KMS-11 (cell line): Measurements from ENCODE around the gene SMPDL3A.

Experiments used
- H2AFZ ChIP-seq: fragments of 200-600 bp; sonication (generic); 2 replicates; pipeline ENCODE4 v1.6.1; 2016; ENCODE audit warnings: antibody characterized with exemption, mixed run types, low read depth
- H3K27ac ChIP-seq: fragments of 200-600 bp; sonication (generic); 2 replicates; pipeline ENCODE4 v1.6.1; 2016; ENCODE audit warnings: mild to moderate bottlenecking, mixed run types
- H3K27me3 ChIP-seq: fragments of 200-600 bp; sonication (generic); 2 replicates; pipeline ENCODE4 v1.6.1; 2017; ENCODE audit warnings: mild to moderate bottlenecking, low read depth, mixed run types, moderate library complexity; ENCODE audit not compliant: insufficient read depth
- H3K36me3 ChIP-seq: fragments of 200-600 bp; sonication (generic); 2 replicates; pipeline ENCODE4 v1.6.1; 2017; ENCODE audit warnings: mild to moderate bottlenecking, mixed run types; ENCODE audit not compliant: insufficient read depth
- H3K4me1 ChIP-seq: fragments of 200-600 bp; sonication (generic); 2 replicates; pipeline ENCODE4 v1.6.1; 2016; ENCODE audit warnings: mild to moderate bottlenecking, low read depth, mixed run types; ENCODE audit not compliant: poor library complexity, severe bottlenecking
- H3K4me2 ChIP-seq: fragments of 200-600 bp; sonication (generic); 2 replicates; pipeline ENCODE4 v1.7.0; 2016; ENCODE audit warnings: mild to moderate bottlenecking, mixed run types
- H3K4me3 ChIP-seq: fragments of 200-600 bp; sonication (generic); IDR thresholded peaks from 2 replicates; pipeline ENCODE4 v1.6.1; 2017; ENCODE audit warnings: low read depth, low read length, mixed read lengths; ENCODE audit not compliant: insufficient read depth
- H3K79me2 ChIP-seq: fragments of 200-600 bp; sonication (generic); 2 replicates; pipeline ENCODE4 v1.6.1; 2016; ENCODE audit warnings: low read depth, mixed run types; ENCODE audit not compliant: insufficient read depth
- H3K9ac ChIP-seq: fragments of 200-600 bp; sonication (generic); 2 replicates; pipeline ENCODE4 v1.6.1; 2016; ENCODE audit warnings: mild to moderate bottlenecking, mixed run types
- H4K20me1 ChIP-seq: fragments of 200-600 bp; sonication (generic); 2 replicates; pipeline ENCODE4 v1.6.1; 2016; ENCODE audit warnings: mild to moderate bottlenecking, mixed run types; ENCODE audit not compliant: insufficient read depth
- CTCF ChIP-seq: fragments of 200-600 bp; sonication (generic); conservative IDR thresholded peaks from 2 replicates; pipeline ENCODE4 v1.6.1; 2017; ENCODE audit warnings: low read depth, mild to moderate bottlenecking, antibody characterized with exemption, low read length, moderate library complexity, mixed read lengths

Gene SMPDL3A

GRCh38 chr6:122832459-122832858, 43.4 kb downstream of the SMPDL3A start:
- H3K9ac ChIP-seq, result no peak overlapping the region
- H4K20me1 ChIP-seq, result no peaks in the 10 kb centered on the region
- H3K36me3 ChIP-seq, result no peaks in the 10 kb centered on the region
- no peaks in the 10 kb centered on the region for H3K27me3 ChIP-seq
- no peak overlapping the region for H3K4me3 ChIP-seq
- no peak overlapping the region for H3K4me2 ChIP-seq
- H3K79me2 ChIP-seq, result no peaks in the 10 kb centered on the region
- no peak overlapping the region for H2AFZ ChIP-seq
- TF ChIP-seq CTCF, result no peak
- H3K4me1 ChIP-seq, result no peaks in the 10 kb centered on the region
- H3K27ac ChIP-seq, result no peak overlapping the region

- H4K20me1 ChIP-seq, result no peaks in the 10 kb centered on the region
Measured at GRCh38 chr6:122833021-122833491, 44.0 kb downstream of the SMPDL3A start.

GRCh38 chr6:122838060-122838780, 49.2 kb downstream of the SMPDL3A start:
- Histone ChIP-seq H3K4me1 (no peaks in the 10 kb centered on the region), H3K27me3 (no peaks in the 10 kb centered on the region), H3K4me3 (no peak overlapping the region), H3K36me3 (no peaks in the 10 kb centered on the region), H4K20me1 (no peaks in the 10 kb centered on the region), H2AFZ (no peak overlapping the region), H3K4me2 (no peak overlapping the region), H3K9ac (no peak overlapping the region), H3K79me2 (no peaks in the 10 kb centered on the region), H3K27ac (no peak overlapping the region)
- TF ChIP-seq CTCF, result no peak; the same call in 1 of the 2 replicates

More at GRCh38 chr6:122833021-122833491, 44.0 kb downstream of the SMPDL3A start:
- H3K4me1 ChIP-seq, result no peaks in the 10 kb centered on the region
- no peaks in the 10 kb centered on the region for H3K79me2 ChIP-seq
- H3K4me2 ChIP-seq, result no peak overlapping the region
- H3K27ac ChIP-seq, result no peak overlapping the region
- no peak overlapping the region for H2AFZ ChIP-seq
- H3K4me3 ChIP-seq, result no peak overlapping the region
- H3K36me3 ChIP-seq, result no peaks in the 10 kb centered on the region
- TF ChIP-seq CTCF, result no peak
- no peak overlapping the region for H3K9ac ChIP-seq
- no peaks in the 10 kb centered on the region for H3K27me3 ChIP-seq

- H3K27ac ChIP-seq, result no peak overlapping the region
- no peak overlapping the region for H3K4me3 ChIP-seq
- H4K20me1 ChIP-seq, result no peaks in the 10 kb centered on the region
- TF ChIP-seq CTCF, result peak; percentile 67
- H3K4me1 ChIP-seq, result no peaks in the 10 kb centered on the region
- H3K79me2 ChIP-seq, result no peaks in the 10 kb centered on the region
- no peaks in the 10 kb centered on the region for H3K36me3 ChIP-seq
- no peaks in the 10 kb centered on the region for H3K27me3 ChIP-seq
- no peak overlapping the region for H3K9ac ChIP-seq
- H2AFZ ChIP-seq, result no peak overlapping the region
- H3K4me2 ChIP-seq, result no peak overlapping the region
Measured at GRCh38 chr6:122839472-122839871, 50.4 kb downstream of the SMPDL3A start.
